ENCODE measurements around the gene RDH11.
"Not testable (repeated sequence)": the region's sequence is repeated elsewhere in the genome, so short reads cannot be mapped to it uniquely, and the experiment has no call there.

RDH11 gene

GRCh38 chr14:67727361-67727760 is 31.8 kb upstream of the RDH11 start:
- H3K36me3 ChIP-seq (ENCODE audit: insufficient read depth, low read length) = no peaks in the 10 kb centered on the region
- H3K79me2 ChIP-seq (ENCODE audit: control insufficient read depth, insufficient read depth, low read length, unreplicated experiment) = no peaks in the 10 kb centered on the region
- H3K27ac ChIP-seq (ENCODE audit: low read depth, low read length) = no peak overlapping the region
- H3K4me3 ChIP-seq (ENCODE audit: low read depth, low read length) = no peak overlapping the region
- H3K4me1 ChIP-seq (ENCODE audit: control insufficient read depth, insufficient read depth, low read length, unreplicated experiment) = no peaks in the 10 kb centered on the region
- H3K27me3 ChIP-seq (ENCODE audit: insufficient read depth, low read length) = peaks cover 73% of the 10 kb centered on the region
- H2AFZ ChIP-seq (ENCODE audit: low read length, unreplicated experiment) = no peak overlapping the region

GRCh38 chr14:67725171-67725570 is 29.6 kb upstream of the RDH11 start:
- no peaks in the 10 kb centered on the region for H3K4me1 ChIP-seq (ENCODE audit: control insufficient read depth, insufficient read depth, low read length, unreplicated experiment)
- H3K27ac ChIP-seq (ENCODE audit: low read depth, low read length) = no peak overlapping the region
- no peak overlapping the region for H2AFZ ChIP-seq (ENCODE audit: low read length, unreplicated experiment)
- no peak overlapping the region for H3K4me3 ChIP-seq (ENCODE audit: low read depth, low read length)
- no peaks in the 10 kb centered on the region for H3K36me3 ChIP-seq (ENCODE audit: insufficient read depth, low read length)
- H3K79me2 ChIP-seq (ENCODE audit: control insufficient read depth, insufficient read depth, low read length, unreplicated experiment) = no peaks in the 10 kb centered on the region
- H3K27me3 ChIP-seq (ENCODE audit: insufficient read depth, low read length) = peaks cover 90% of the 10 kb centered on the region

GRCh38 chr14:67722293-67722692 is 26.7 kb upstream of the RDH11 start:
- Histone ChIP-seq H3K27me3 (ENCODE audit: insufficient read depth, low read length) (peaks cover 64% of the 10 kb centered on the region), H3K36me3 (ENCODE audit: insufficient read depth, low read length) (no peaks in the 10 kb centered on the region), H3K79me2 (ENCODE audit: control insufficient read depth, insufficient read depth, low read length, unreplicated experiment) (no peaks in the 10 kb centered on the region), H3K27ac (ENCODE audit: low read depth, low read length) (no peak overlapping the region), H3K4me1 (ENCODE audit: control insufficient read depth, insufficient read depth, low read length, unreplicated experiment) (no peaks in the 10 kb centered on the region), H2AFZ (ENCODE audit: low read length, unreplicated experiment) (no peak overlapping the region), H3K4me3 (ENCODE audit: low read depth, low read length) (no peak overlapping the region)

DNA sequence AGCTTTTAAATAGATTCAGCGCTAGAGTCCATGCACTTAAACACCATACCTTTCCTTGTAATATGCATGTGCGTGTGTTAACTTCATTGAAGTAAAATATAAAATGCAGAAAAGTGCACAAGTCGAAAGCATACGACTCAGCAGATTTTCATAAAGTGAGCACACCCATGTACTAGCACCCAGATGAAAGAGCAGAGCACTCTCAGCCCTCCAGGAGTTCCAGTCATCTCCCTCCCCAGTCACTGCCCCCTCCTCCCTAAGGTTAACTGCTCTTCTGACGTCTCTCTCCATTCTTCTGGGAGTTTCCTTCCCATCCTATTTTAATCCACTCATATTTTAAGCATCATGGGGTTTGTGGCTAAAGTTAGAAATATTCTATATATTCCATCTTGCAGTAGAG is 26.3 kb upstream of the RDH11 start:
- H2AFZ ChIP-seq (ENCODE audit: low read length, unreplicated experiment) = no peak overlapping the region

DNA sequence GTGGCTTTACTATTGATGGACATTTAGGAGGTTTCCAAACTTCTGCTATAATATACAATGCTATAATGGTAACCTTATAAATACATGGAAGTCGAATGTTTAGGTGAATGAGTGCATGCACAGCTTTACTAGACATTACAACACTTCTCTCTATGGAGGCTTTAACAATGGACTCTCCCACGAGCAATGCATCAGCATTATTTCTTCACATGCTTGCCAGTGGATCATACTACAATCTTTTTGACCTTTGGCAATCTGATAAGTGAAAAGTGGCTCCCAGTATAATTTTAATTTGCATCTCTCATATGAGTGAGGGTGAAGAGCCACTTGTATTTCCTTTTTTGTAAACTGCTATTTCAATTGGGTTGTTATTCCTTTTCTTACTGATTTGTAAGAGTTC is 24.3 kb upstream of the RDH11 start:
- Histone ChIP-seq H3K4me3 (ENCODE audit: low read depth, low read length) (no peak overlapping the region), H3K79me2 (ENCODE audit: control insufficient read depth, insufficient read depth, low read length, unreplicated experiment) (no peaks in the 10 kb centered on the region), H3K27me3 (ENCODE audit: insufficient read depth, low read length) (peaks cover 40% of the 10 kb centered on the region), H2AFZ (ENCODE audit: low read length, unreplicated experiment) (no peak overlapping the region), H3K36me3 (ENCODE audit: insufficient read depth, low read length) (no peaks in the 10 kb centered on the region), H3K4me1 (ENCODE audit: control insufficient read depth, insufficient read depth, low read length, unreplicated experiment) (no peaks in the 10 kb centered on the region), H3K27ac (ENCODE audit: low read depth, low read length) (no peak overlapping the region)

More for the DNA sequence above, 26.3 kb upstream of the RDH11 start:
- Histone ChIP-seq H3K4me1 (ENCODE audit: control insufficient read depth, insufficient read depth, low read length, unreplicated experiment) (no peaks in the 10 kb centered on the region), H3K27me3 (ENCODE audit: insufficient read depth, low read length) (peaks cover 60% of the 10 kb centered on the region), H3K36me3 (ENCODE audit: insufficient read depth, low read length) (no peaks in the 10 kb centered on the region), H3K4me3 (ENCODE audit: low read depth, low read length) (no peak overlapping the region), H3K79me2 (ENCODE audit: control insufficient read depth, insufficient read depth, low read length, unreplicated experiment) (no peaks in the 10 kb centered on the region), H3K27ac (ENCODE audit: low read depth, low read length) (no peak overlapping the region)

DNA sequence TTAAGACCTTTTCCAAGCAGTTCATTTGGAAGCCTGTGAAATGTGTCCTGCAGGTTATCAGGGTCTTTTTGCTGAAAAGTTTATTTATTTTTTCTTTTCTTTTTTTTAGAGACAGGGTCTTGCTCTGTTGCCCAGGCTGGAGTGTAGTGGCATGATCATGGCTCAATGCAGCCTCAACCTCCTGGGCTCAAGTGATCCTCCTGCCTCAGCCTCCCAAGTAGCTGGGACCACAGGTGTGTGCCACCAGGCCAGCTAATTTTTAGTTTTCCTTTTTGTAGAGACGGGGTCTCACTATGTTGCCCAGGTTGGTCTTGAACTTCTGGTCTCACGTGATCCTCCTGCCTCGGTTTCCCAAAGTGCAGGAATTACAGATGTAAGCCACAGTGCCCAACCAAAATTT is 23.8 kb upstream of the RDH11 start:
- H3K4me3 ChIP-seq (ENCODE audit: low read depth, low read length); H3K36me3 ChIP-seq (ENCODE audit: insufficient read depth, low read length); H2AFZ ChIP-seq (ENCODE audit: low read length, unreplicated experiment); H3K27ac ChIP-seq (ENCODE audit: low read depth, low read length); H3K79me2 ChIP-seq (ENCODE audit: control insufficient read depth, insufficient read depth, low read length, unreplicated experiment); H3K4me1 ChIP-seq (ENCODE audit: control insufficient read depth, insufficient read depth, low read length, unreplicated experiment): not testable (repeated sequence)
- H3K27me3 ChIP-seq (ENCODE audit: insufficient read depth, low read length) = peaks cover 35% of the 10 kb centered on the region

- H3K4me1 ChIP-seq (ENCODE audit: control insufficient read depth, insufficient read depth, low read length, unreplicated experiment) = no peaks in the 10 kb centered on the region
- H2AFZ ChIP-seq (ENCODE audit: low read length, unreplicated experiment) = no peak overlapping the region
- H3K79me2 ChIP-seq (ENCODE audit: control insufficient read depth, insufficient read depth, low read length, unreplicated experiment) = no peaks in the 10 kb centered on the region
- H3K36me3 ChIP-seq (ENCODE audit: insufficient read depth, low read length) = no peaks in the 10 kb centered on the region
- H3K27me3 ChIP-seq (ENCODE audit: insufficient read depth, low read length) = peaks cover 27% of the 10 kb centered on the region
- H3K27ac ChIP-seq (ENCODE audit: low read depth, low read length) = no peak overlapping the region
- no peak overlapping the region for H3K4me3 ChIP-seq (ENCODE audit: low read depth, low read length)
These were observed 22.7 kb upstream of the RDH11 start for GRCh38 chr14:67718265-67718664.

- Histone ChIP-seq H3K27ac (ENCODE audit: low read depth, low read length) (no peak overlapping the region), H3K4me3 (ENCODE audit: low read depth, low read length) (no peak overlapping the region), H3K27me3 (ENCODE audit: insufficient read depth, low read length) (peaks cover 16% of the 10 kb centered on the region), H2AFZ (ENCODE audit: low read length, unreplicated experiment) (no peak overlapping the region), H3K36me3 (ENCODE audit: insufficient read depth, low read length) (no peaks in the 10 kb centered on the region), H3K4me1 (ENCODE audit: control insufficient read depth, insufficient read depth, low read length, unreplicated experiment) (no peaks in the 10 kb centered on the region), H3K79me2 (ENCODE audit: control insufficient read depth, insufficient read depth, low read length, unreplicated experiment) (no peaks in the 10 kb centered on the region)
These were observed 21.5 kb upstream of the RDH11 start for GRCh38 chr14:67717048-67717447.

- H3K4me1 ChIP-seq (ENCODE audit: control insufficient read depth, insufficient read depth, low read length, unreplicated experiment) = no peaks in the 10 kb centered on the region
- H3K4me3 ChIP-seq (ENCODE audit: low read depth, low read length) = no peak overlapping the region
- H3K27me3 ChIP-seq (ENCODE audit: insufficient read depth, low read length) = no peaks in the 10 kb centered on the region
- H3K27ac ChIP-seq (ENCODE audit: low read depth, low read length) = no peak overlapping the region
- H3K36me3 ChIP-seq (ENCODE audit: insufficient read depth, low read length) = 0 out of 2 replicates have a peak, but pooled peaks cover 5% of the 10 kb centered on the region
- no peaks in the 10 kb centered on the region for H3K79me2 ChIP-seq (ENCODE audit: control insufficient read depth, insufficient read depth, low read length, unreplicated experiment)
- no peak overlapping the region for H2AFZ ChIP-seq (ENCODE audit: low read length, unreplicated experiment)
These were observed 14.6 kb upstream of the RDH11 start for GRCh38 chr14:67710209-67710608.

GRCh38 chr14:67709796-67710195 is 14.2 kb upstream of the RDH11 start:
- H3K27me3 ChIP-seq (ENCODE audit: insufficient read depth, low read length); H3K4me3 ChIP-seq (ENCODE audit: low read depth, low read length); H3K36me3 ChIP-seq (ENCODE audit: insufficient read depth, low read length); H3K4me1 ChIP-seq (ENCODE audit: control insufficient read depth, insufficient read depth, low read length, unreplicated experiment); H2AFZ ChIP-seq (ENCODE audit: low read length, unreplicated experiment); H3K79me2 ChIP-seq (ENCODE audit: control insufficient read depth, insufficient read depth, low read length, unreplicated experiment); H3K27ac ChIP-seq (ENCODE audit: low read depth, low read length): not testable (repeated sequence)

DNA sequence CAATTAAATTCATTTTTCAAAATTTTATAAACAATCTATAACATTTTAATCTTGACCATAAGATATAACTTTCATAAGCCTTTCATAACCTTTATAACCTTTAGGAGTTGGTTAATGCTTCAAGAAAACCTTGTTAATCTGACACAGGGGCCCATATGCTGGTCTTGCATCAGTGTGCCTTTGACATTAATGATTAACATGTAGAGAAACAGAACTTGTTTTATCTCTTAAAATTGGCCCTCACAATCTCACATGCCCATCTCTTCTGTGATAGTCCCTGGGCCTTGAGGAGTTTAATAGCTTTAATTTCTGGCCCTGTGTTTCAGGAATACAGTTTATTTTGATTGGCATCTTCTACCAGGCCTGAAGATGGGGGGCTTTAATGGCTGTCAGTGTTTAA is 13.8 kb upstream of the RDH11 start:
- H3K27me3 ChIP-seq (ENCODE audit: insufficient read depth, low read length); H3K4me3 ChIP-seq (ENCODE audit: low read depth, low read length); H3K79me2 ChIP-seq (ENCODE audit: control insufficient read depth, insufficient read depth, low read length, unreplicated experiment); H2AFZ ChIP-seq (ENCODE audit: low read length, unreplicated experiment); H3K36me3 ChIP-seq (ENCODE audit: insufficient read depth, low read length); H3K4me1 ChIP-seq (ENCODE audit: control insufficient read depth, insufficient read depth, low read length, unreplicated experiment); H3K27ac ChIP-seq (ENCODE audit: low read depth, low read length): not testable (repeated sequence)
